ENCODE results near the gene RAB15. TPM values are rescaled to one million over a fixed set of nuclear protein-coding genes. Genes with fewer than 3 reads are reported as not detected.

Gene RAB15
- total and polyA plus RNA-seq, 2 of the 8 experiments (the other 6 are each of a cell fraction or from before 2014, with no cell fraction given): 38.8 to 58.1 TPM

- H3K79me2 ChIP-seq (ENCODE audit: control insufficient read depth in 1 of 2, insufficient read depth in 2 of 2, low read length in 2 of 2): no peaks in the 10 kb centered on the region
- H3K4ac ChIP-seq (replicated peaks; ENCODE audit: insufficient read length, low read depth, low read length): no peak overlapping the region
- H3K23me2 ChIP-seq (ENCODE audit: low read depth, low read length): no peaks in the 10 kb centered on the region; the same call in 1 of the 2 replicates
- POLR2A ChIA-PET (ENCODE audit: partially characterized antibody): no interaction called here
- no peak overlapping the region for H2BK12ac ChIP-seq (ENCODE audit: low read depth, low read length)
- no peaks in the 10 kb centered on the region for H3K9me3 ChIP-seq (ENCODE audit: insufficient read depth in 2 of 2, low read depth in 1 of 2, low read length in 1 of 2)
- no peaks in the 10 kb centered on the region for H3K27me3 ChIP-seq (replicated peaks in 1 of 4; ENCODE audit: control insufficient read depth in 3 of 4, extremely low read depth in 1 of 4, insufficient read depth in 3 of 4, low read length in 3 of 4)
- DNase-seq (ENCODE audit: low read depth in 1 of 2, low spot score in 2 of 2) (no peak), FAIRE-seq (no peak)
- H2BK5ac ChIP-seq (ENCODE audit: low read depth, low read length): no peak overlapping the region
- no peaks in the 10 kb centered on the region for H3K4me1 ChIP-seq (replicated peaks in 1 of 4; ENCODE audit: control insufficient read depth in 3 of 4, insufficient read depth in 4 of 4, low read length in 3 of 4)
- H4K5ac ChIP-seq (ENCODE audit: insufficient read length, low read depth, low read length): no peak overlapping the region
- H2BK120ac ChIP-seq (replicated peaks; ENCODE audit: low read depth, low read length): no peak overlapping the region
- no peaks in the 10 kb centered on the region; the same call in 1 of the 2 replicates for H3K79me1 ChIP-seq (ENCODE audit: low read depth, low read length)
- H3K18ac ChIP-seq (ENCODE audit: extremely low read depth, low read length): no peak overlapping the region
- H3K56ac ChIP-seq (replicated peaks; ENCODE audit: insufficient read length, low read depth, low read length): no peak overlapping the region
- H3K9ac ChIP-seq (replicated peaks in 1 of 4; ENCODE audit: extremely low read depth in 1 of 4, low read depth in 3 of 4, low read length in 3 of 4): no peak overlapping the region
- H2BK15ac ChIP-seq (ENCODE audit: low read length): no peak overlapping the region
- no peak overlapping the region for H3K4me3 ChIP-seq (ENCODE audit: extremely low read depth in 1 of 4, insufficient read depth in 2 of 4, low read depth in 3 of 4, low read length in 4 of 4)
- no peak overlapping the region for H4K8ac ChIP-seq (ENCODE audit: extremely low read depth, insufficient read depth, low read length)
- no peak overlapping the region for H3K4me2 ChIP-seq (ENCODE audit: insufficient read depth in 1 of 2, low read depth in 2 of 2, low read length in 2 of 2)
- WGBS, 2 experiments (ENCODE audit: extremely low coverage in 1 of 2, insufficient coverage in 1 of 2, insufficient read length in 1 of 2, insufficient replicate concordance in 2 of 2, low coverage in 1 of 2, low lambda C conversion rate in 2 of 2, missing lambda C conversion rate in 1 of 2): 91% methylated on average over 1 of the region's 1 CpG; no CpG with 5 or more reads in 1 of the 2 experiments
- no peak overlapping the region for H2BK20ac ChIP-seq (ENCODE audit: low read length)
- no peak overlapping the region for H2AFZ ChIP-seq (ENCODE audit: low read length)
- CTCF ChIA-PET (ENCODE audit: partially characterized antibody): interaction anchor here (0.8 kb wide), 2 partner anchors 91 to 113 kb away, joined by 3 read pairs; no protein-coding TSS in a partner anchor
- H3K36me3 ChIP-seq (ENCODE audit: control insufficient read depth in 2 of 4, insufficient read depth in 4 of 4, low read length in 3 of 4): peaks cover 3 to 27% (median 4%) of the 10 kb centered on the region in 4 experiments; a peak in 5 of 8 replicates
- no peak overlapping the region for H4K91ac ChIP-seq (replicated peaks; ENCODE audit: insufficient read length, low read length)
- no peak overlapping the region for H3K27ac ChIP-seq (ENCODE audit: low read depth, low read length)
- H3K23ac ChIP-seq (ENCODE audit: insufficient read length): no peak overlapping the region
- H3K14ac ChIP-seq (ENCODE audit: insufficient read length): no peak overlapping the region
- no peak overlapping the region for H2AK5ac ChIP-seq (ENCODE audit: low read depth, low read length)
- no peaks in the 10 kb centered on the region for H4K20me1 ChIP-seq (replicated peaks in 1 of 2; ENCODE audit: control insufficient read depth in 1 of 2, insufficient read depth in 2 of 2, low read length in 2 of 2)
- TF ChIP-seq KDM1A (IDR thresholded peaks at IDR 0.05; ENCODE audit: borderline replicate concordance, low read length): no peak
- no peak for TF ChIP-seq POLR2AphosphoS5 (IDR thresholded peaks at IDR 0.05; ENCODE audit: low read depth, low read length)
- no peak for TF ChIP-seq TAF7 (optimal IDR thresholded peaks at IDR 0.05; ENCODE audit: borderline replicate concordance, low read depth, low read length)
- TF ChIP-seq BCL11A (IDR thresholded peaks at IDR 0.05; ENCODE audit: low read depth in 2 of 2, low read length in 2 of 2): no peak
- no peak for TF ChIP-seq TBP (IDR thresholded peaks at IDR 0.05; ENCODE audit: low read depth, low read length)
- no peak for TF ChIP-seq CTCF (IDR thresholded peaks at IDR 0.05; ENCODE audit: control extremely low read depth in 1 of 3, insufficient read depth in 1 of 3, low read depth in 1 of 3, low read length in 3 of 3)
- no peak for TF ChIP-seq CBX5 (IDR thresholded peaks at IDR 0.05; ENCODE audit: low read depth, low read length)
- TF ChIP-seq KDM5A (IDR thresholded peaks at IDR 0.05; ENCODE audit: low read length): no peak
- no peak for TF ChIP-seq RFX5 (IDR thresholded peaks at IDR 0.05; ENCODE audit: borderline replicate concordance, low read depth, low read length)
These were observed 37.7 kb downstream of the RAB15 start for GRCh38 chr14:64934338-64934929.

Data from H1 (cell line).